Neural cell (in vitro differentiated cells): ENCODE measurements around the gene LRRC61. TPM values are rescaled to one million over a fixed set of nuclear protein-coding genes. Genes with fewer than 3 reads are reported as not detected.

Source experiments
- H2AFZ ChIP-seq: fragments of 200-600, 300-800 bp; sonication (generic), shearing (Covaris generic); 2 replicates; pipeline ENCODE4 v1.6.0; 2014; ENCODE audit warnings: low read depth, mild to moderate bottlenecking, antibody characterized with exemption, low read length, moderate library complexity
- H3F3A ChIP-seq: fragments of 200-600 bp; shearing (Covaris generic); 2 replicates; pipeline ENCODE4 v1.6.1; 2016; ENCODE audit warnings: mild to moderate bottlenecking, moderate library complexity, mixed read lengths, antibody characterized with exemption, low read length; ENCODE audit not compliant: insufficient read depth, poor library complexity, severe bottlenecking
- H3K27ac ChIP-seq: fragments of 200-600, 300-800 bp; sonication (generic), shearing (Covaris generic); 2 replicates; pipeline ENCODE4 v1.5.1; 2014; ENCODE audit warnings: mild to moderate bottlenecking, low read length, moderate library complexity
- H3K27me3 ChIP-seq: fragments of 300-800, 200-600 bp; sonication (generic), shearing (Covaris generic); 2 replicates; pipeline ENCODE4 v1.6.0; 2014; ENCODE audit warnings: mild to moderate bottlenecking, low read depth, low read length, moderate library complexity; ENCODE audit not compliant: insufficient read depth
- H3K36me3 ChIP-seq: fragments of 300-800, 200-600 bp; sonication (generic), shearing (Covaris generic); 2 replicates; pipeline ENCODE4 v1.5.1; 2014; ENCODE audit warnings: mild to moderate bottlenecking, antibody characterized with exemption, low read length, moderate library complexity; ENCODE audit not compliant: insufficient read depth
- H3K4me2 ChIP-seq: fragments of 300-800, 200-600 bp; sonication (generic), shearing (Covaris generic); 2 replicates; pipeline ENCODE4 v1.6.0; 2014; ENCODE audit warnings: mild to moderate bottlenecking, low read length
- H3K4me3 ChIP-seq: fragments of 300-800, 200-600 bp; sonication (generic), shearing (Covaris generic); 2 replicates; pipeline ENCODE4 v1.5.1; 2014; ENCODE audit warnings: mild to moderate bottlenecking, low read length, moderate library complexity
- H3K79me2 ChIP-seq: fragments of 200-600 bp; shearing (Covaris generic); replicated peaks from 2 replicates; pipeline ENCODE4 v1.6.0; 2014; ENCODE audit warnings: mild to moderate bottlenecking, low read length, moderate library complexity; ENCODE audit not compliant: insufficient read depth
- H3K9ac ChIP-seq: fragments of 300-800, 200-600 bp; sonication (generic), shearing (Covaris generic); 2 replicates; pipeline ENCODE4 v1.6.1; 2016; ENCODE audit warnings: mild to moderate bottlenecking, low read length, mixed read lengths
- H3K9me2 ChIP-seq: fragments of 200-600 bp; shearing (Covaris generic); 2 replicates; pipeline ENCODE4 v1.6.1; 2016; ENCODE audit warnings: mild to moderate bottlenecking, low read length, mixed read lengths; ENCODE audit not compliant: insufficient read depth
- H3K9me3 ChIP-seq: fragments of 200-600, 300-800 bp; sonication (generic), shearing (Covaris generic); 2 replicates; pipeline ENCODE4 v1.6.1; 2016; ENCODE audit warnings: mild to moderate bottlenecking, mixed run types, low read length, moderate library complexity, mixed read lengths
- H4K20me1 ChIP-seq: fragments of 200-600 bp; shearing (Covaris generic); 2 replicates; pipeline ENCODE4 v1.6.1; 2016; ENCODE audit warnings: mild to moderate bottlenecking, mixed run types; ENCODE audit not compliant: insufficient read depth
- CTCF ChIP-seq: fragments of 450-650 bp; IDR thresholded peaks from 2 replicates; pipeline ENCODE4 v1.5.1; 2014; ENCODE audit warnings: antibody characterized with exemption, mild to moderate bottlenecking, moderate library complexity; ENCODE audit not compliant: poor library complexity, severe bottlenecking
- EP300 ChIP-seq: fragments of 450-650 bp; conservative IDR thresholded peaks from 2 replicates; pipeline ENCODE4 v1.6.1; 2014; ENCODE audit warnings: antibody characterized with exemption, mild to moderate bottlenecking, moderate library complexity; ENCODE audit not compliant: poor library complexity, severe bottlenecking
- EZH2 ChIP-seq: fragments of 200-600, 300-800 bp; shearing (Covaris generic), sonication (generic); IDR thresholded peaks from 2 replicates; pipeline ENCODE4 v1.6.1; 2014; ENCODE audit warnings: antibody characterized with exemption, low read length, borderline replicate concordance, mild to moderate bottlenecking; ENCODE audit not compliant: insufficient read depth, poor library complexity, severe bottlenecking
- MXI1 ChIP-seq: fragments of 450-650 bp; conservative IDR thresholded peaks from 2 replicates; pipeline ENCODE4 v1.6.1; 2014; ENCODE audit warnings: antibody characterized with exemption, mild to moderate bottlenecking; ENCODE audit not compliant: poor library complexity, severe bottlenecking
- POLR2AphosphoS5 ChIP-seq: IDR thresholded peaks from 2 replicates; pipeline ENCODE4 v1.6.1; 2012
- RAD21 ChIP-seq: fragments of 450-650 bp; conservative IDR thresholded peaks from 2 replicates; pipeline ENCODE4 v1.6.1; 2014; ENCODE audit warnings: antibody characterized with exemption, mild to moderate bottlenecking, moderate library complexity
- REST ChIP-seq: IDR thresholded peaks from 2 replicates; pipeline ENCODE4 v1.6.1; 2012; ENCODE audit warnings: borderline replicate concordance
- SMC3 ChIP-seq: fragments of 450-650 bp; conservative IDR thresholded peaks from 2 replicates; pipeline ENCODE4 v1.6.1; 2014; ENCODE audit warnings: antibody characterized with exemption, mild to moderate bottlenecking, moderate library complexity; ENCODE audit not compliant: poor library complexity
- TAF1 ChIP-seq: IDR thresholded peaks from 2 replicates; pipeline ENCODE4 v1.6.1; 2012; ENCODE audit warnings: low read depth
- polyA plus RNA-seq: library from polyadenylated mRNA; depleted of rRNA; stranded (reverse); fragments of >200 nt; gene quantifications from 2 replicates; pipeline ENCODE4 v1.2.3, GENCODE V29; 2014

Gene LRRC61
- polyA plus RNA-seq, 1 donor from 2014 or later = 5.0 TPM

- TF ChIP-seq RAD21 = no peak
- no peak for TF ChIP-seq EZH2
- no peak for TF ChIP-seq REST
- TF ChIP-seq TAF1 = no peak
- TF ChIP-seq POLR2AphosphoS5 = no peak
- TF ChIP-seq EP300 = no peak
- TF ChIP-seq CTCF = no peak
- no peak for TF ChIP-seq MXI1
- no peak for TF ChIP-seq SMC3
- H3K9ac ChIP-seq = no peak overlapping the region
- no peak overlapping the region for H2AFZ ChIP-seq
- no peaks in the 10 kb centered on the region for H4K20me1 ChIP-seq
- H3K9me3 ChIP-seq = no peaks in the 10 kb centered on the region
- H3K79me2 ChIP-seq = no peaks in the 10 kb centered on the region
- no peak overlapping the region for H3K27ac ChIP-seq
- H3K36me3 ChIP-seq = no peaks in the 10 kb centered on the region
- H3F3A ChIP-seq = no peaks in the 10 kb centered on the region
- no peak overlapping the region for H3K4me2 ChIP-seq
- H3K9me2 ChIP-seq = no peaks in the 10 kb centered on the region
- no peak overlapping the region for H3K4me3 ChIP-seq
- no peaks in the 10 kb centered on the region for H3K27me3 ChIP-seq
Observed at GRCh38 chr7:150313367-150313809, 9.8 kb upstream of the LRRC61 start.

GRCh38 chr7:150313870-150314269, 9.3 kb upstream of the LRRC61 start:
- H3K4me2 ChIP-seq = no peak overlapping the region
- no peaks in the 10 kb centered on the region for H3K36me3 ChIP-seq
- no peak for TF ChIP-seq MXI1
- no peak overlapping the region for H3K4me3 ChIP-seq
- H3F3A ChIP-seq = no peaks in the 10 kb centered on the region
- no peaks in the 10 kb centered on the region for H3K27me3 ChIP-seq
- no peak overlapping the region for H3K27ac ChIP-seq
- no peak overlapping the region for H2AFZ ChIP-seq
- no peaks in the 10 kb centered on the region for H3K79me2 ChIP-seq
- no peaks in the 10 kb centered on the region for H3K9me3 ChIP-seq
- H3K9ac ChIP-seq = no peak overlapping the region
- H3K9me2 ChIP-seq = no peaks in the 10 kb centered on the region
- H4K20me1 ChIP-seq = no peaks in the 10 kb centered on the region
